Measurements from ENCODE around the gene ADGRF3.

GRCh38 chr2:26292646-26293045 is 53.9 kb downstream of the ADGRF3 start:
- no peak for TF ChIP-seq EZH2 (IDR thresholded peaks at IDR 0.05; ENCODE audit: borderline replicate concordance, low read length)
- no peak for TF ChIP-seq CTCF (conservative IDR thresholded peaks at IDR 0.05 in 1 of 2, IDR thresholded peaks at IDR 0.05 in 1 of 2; ENCODE audit: extremely low read depth in 1 of 2, insufficient read depth in 1 of 2, low read depth in 1 of 2, low read length in 2 of 2)
